K562 (cell line): ENCODE results near the gene MCL1. TPM values are rescaled to one million over a fixed set of nuclear protein-coding genes. Genes with fewer than 3 reads are reported as not detected.
A peak's percentile ranks its signal among the peaks of the same experiment; 100 is the strongest.

Source experiments
- ADNP ChIP-seq: fragments of 200-800 bp; sonication (Bioruptor generic); IDR thresholded peaks from 2 replicates; pipeline ENCODE4 v1.6.1; 2016; ENCODE audit warnings: missing genetic modification characterization, missing compliant biosample characterization
- ATF4 ChIP-seq: fragments of 450-650 bp; formaldehyde crosslinking; IDR thresholded peaks from 2 replicates; pipeline ENCODE4 v1.4.0; 2022; ENCODE audit warnings: mild to moderate bottlenecking, moderate library complexity
- BACH1 ChIP-seq: fragments of 200-800 bp; sonication (Bioruptor generic); IDR thresholded peaks from 2 replicates; pipeline ENCODE4 v1.6.1; 2016; ENCODE audit warnings: missing genetic modification characterization, missing compliant biosample characterization
- BRCA1 ChIP-seq, 2 experiments: fragments of 450-650 bp in 1 of 2; sonication (generic) in 1 of 2; formaldehyde crosslinking in 1 of 2; IDR thresholded peaks; 2 replicates each; pipeline versions ENCODE4 v1.5.0 to v1.6.1; 2017 to 2020; ENCODE audit warnings: mild to moderate bottlenecking in 1 of 2, missing genetic modification reagents in 1 of 2
- E2F5 ChIP-seq: sonication (generic); formaldehyde crosslinking; IDR thresholded peaks from 2 replicates; pipeline ENCODE4 v1.8.0; 2022; ENCODE audit warnings: mild to moderate bottlenecking, missing genetic modification reagents
- ETV6 ChIP-seq, 3 experiments: fragments of 150-350 bp in 1 of 3; sonication (generic) in 1 of 3; formaldehyde crosslinking in 1 of 3; IDR thresholded peaks; 2 replicates each; pipeline versions ENCODE4 v1.6.1 to v1.8.0; 2014 to 2022; ENCODE audit warnings: borderline replicate concordance in 2 of 3, low read depth in 2 of 3, antibody characterized with exemption in 1 of 3, low read length in 1 of 3, mild to moderate bottlenecking in 1 of 3, missing genetic modification reagents in 1 of 3
- HCFC1 ChIP-seq: IDR thresholded peaks from 2 replicates; pipeline ENCODE4 v1.6.1; 2012; ENCODE audit warnings: low read depth, low read length, improper control_type of control experiment
- HOMEZ ChIP-seq: fragments of 250-450 bp; sonication (Bioruptor Pico); IDR thresholded peaks from 2 replicates; pipeline ENCODE4 v1.4.0; 2020; ENCODE audit warnings: mild to moderate bottlenecking, moderate library complexity
- NCOA2 ChIP-seq, 2 experiments: fragments of 450-650 bp; IDR thresholded peaks; 2 replicates each; pipeline ENCODE4 v1.6.1; 2018; ENCODE audit warnings: mild to moderate bottlenecking in 2 of 2, moderate library complexity in 1 of 2; ENCODE audit not compliant: partially characterized antibody in 2 of 2
- SAFB ChIP-seq: fragments of 200-400 bp; formaldehyde crosslinking; IDR thresholded peaks from 2 replicates; pipeline ENCODE4 v1.6.1; 2017; ENCODE audit warnings: low read depth, low read length, borderline replicate concordance
- SMC3 ChIP-seq: conservative IDR thresholded peaks from 2 replicates; pipeline ENCODE4 v1.6.1; 2011; ENCODE audit warnings: low read depth, low read length, improper control_type of control experiment; ENCODE audit not compliant: insufficient read depth
- TAF1 ChIP-seq: IDR thresholded peaks from 2 replicates; pipeline ENCODE4 v1.6.1; 2011; ENCODE audit warnings: mild to moderate bottlenecking, low read length, moderate library complexity; ENCODE audit not compliant: insufficient read depth, control insufficient read depth, severe bottlenecking; ENCODE audit errors: extremely low read depth
- TBP ChIP-seq: optimal IDR thresholded peaks from 2 replicates; pipeline ENCODE3; 2011; ENCODE audit warnings: low read depth, low read length, improper control_type of control experiment
- YBX1 ChIP-seq: fragments of 450-650 bp; IDR thresholded peaks from 2 replicates; pipeline ENCODE4 v1.7.1; 2016; ENCODE audit warnings: mild to moderate bottlenecking
- ZNF121 ChIP-seq: sonication (generic); formaldehyde crosslinking; conservative IDR thresholded peaks from 2 replicates; pipeline ENCODE4 v1.8.0; 2022; ENCODE audit warnings: missing genetic modification reagents
- ZSCAN32 ChIP-seq: fragments of 450-650 bp; formaldehyde crosslinking; IDR thresholded peaks from 2 replicates; pipeline ENCODE4 v1.4.0; 2020; ENCODE audit warnings: mild to moderate bottlenecking, moderate library complexity
- polyA plus RNA-seq, 8 experiments: library from polyadenylated mRNA; depleted of rRNA in 4 of 8; stranded (reverse) in 5 of 8; unstranded in 3 of 8; fragments of >200 nt; fragmentation: Nextera tagmentation in 2 of 8; fragmentation: Illumina TruSeq in 1 of 8; extraction: Ambion mirVana in 2 of 8; extraction: Trizol in 1 of 8; gene quantifications; 2 replicates each; pipeline versions ENCODE4 v1.2.1 to v1.2.3, GENCODE V29; 2011 to 2014; ENCODE audit warnings: inconsistent platforms in 1 of 8, missing spikeins in 1 of 8
- total RNA-seq, 7 experiments: library from RNA; depleted of rRNA in 6 of 7; stranded (reverse); fragments of >200 nt in 6 of 7; fragmentation: Illumina TruSeq in 2 of 7; extraction: Trizol in 2 of 7; gene quantifications; 2 replicates each; pipeline versions ENCODE4 v1.2.1 to v1.2.3, GENCODE V29; 2011 to 2021; ENCODE audit warnings: low replicate concordance in 1 of 7
- TF ChIP-seq, protein P1 (sequence below): fragments of 150-350 bp; conservative IDR thresholded peaks from 2 replicates; pipeline ENCODE4 v1.6.1; 2014; ENCODE audit warnings: low read length
- TF ChIP-seq, protein P2 (sequence below): fragments of 450-650 bp; formaldehyde crosslinking; IDR thresholded peaks from 2 replicates; pipeline ENCODE4 v1.4.0; 2020; ENCODE audit warnings: mild to moderate bottlenecking, mixed read lengths

MCL1 gene
- total and polyA plus RNA-seq, 9 of the 15 experiments (the other 6 are each of a cell fraction or from before 2014, with no cell fraction given), result 27.1 to 224 (median 138) TPM

DNA sequence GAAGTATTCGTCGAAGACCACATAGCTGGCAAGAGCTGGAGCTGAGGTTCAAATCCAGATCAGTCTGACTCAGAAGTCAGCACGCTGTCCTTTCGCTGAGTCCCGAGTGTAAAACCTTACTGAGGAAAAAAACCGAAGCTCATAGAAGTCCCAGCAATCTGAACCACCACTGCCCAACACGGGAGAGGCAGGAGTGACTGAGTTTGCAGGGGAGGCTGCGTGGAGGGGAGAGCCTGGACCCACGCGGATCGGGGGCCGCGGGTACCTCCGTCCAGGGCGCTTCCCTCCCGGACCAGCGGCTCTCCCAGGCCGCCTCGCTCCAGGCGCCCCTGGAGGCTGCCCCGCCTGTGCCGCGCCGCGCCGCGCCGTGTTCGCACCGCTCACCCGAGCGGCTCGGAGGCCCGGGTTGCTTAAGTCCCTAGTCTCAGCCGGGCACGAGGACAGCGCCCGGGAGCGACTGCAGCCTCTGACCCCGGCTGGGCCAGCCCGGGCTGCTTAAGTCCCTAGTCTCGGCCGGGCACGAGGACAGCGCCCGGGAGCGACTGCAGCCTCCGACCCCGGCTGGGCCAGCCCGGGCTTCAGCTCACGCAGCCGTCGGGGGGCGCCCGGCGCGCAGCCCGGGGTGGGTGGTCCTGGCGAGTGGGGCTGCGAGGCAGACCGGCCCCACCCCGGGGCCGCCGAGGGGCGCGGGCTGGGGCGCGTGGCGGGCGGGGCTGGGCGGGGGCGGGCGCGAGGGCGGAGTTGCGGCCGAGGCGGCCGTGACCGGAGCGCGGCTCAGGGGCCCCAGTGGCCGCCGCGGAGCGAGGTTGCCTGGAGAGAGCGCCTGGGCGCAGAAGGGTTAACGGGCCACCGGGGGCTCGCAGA lies 30.5 kb downstream of the MCL1 start, which contains the start of gene ADAMTSL4 (continued):
- TF ChIP-seq, protein P1, sequence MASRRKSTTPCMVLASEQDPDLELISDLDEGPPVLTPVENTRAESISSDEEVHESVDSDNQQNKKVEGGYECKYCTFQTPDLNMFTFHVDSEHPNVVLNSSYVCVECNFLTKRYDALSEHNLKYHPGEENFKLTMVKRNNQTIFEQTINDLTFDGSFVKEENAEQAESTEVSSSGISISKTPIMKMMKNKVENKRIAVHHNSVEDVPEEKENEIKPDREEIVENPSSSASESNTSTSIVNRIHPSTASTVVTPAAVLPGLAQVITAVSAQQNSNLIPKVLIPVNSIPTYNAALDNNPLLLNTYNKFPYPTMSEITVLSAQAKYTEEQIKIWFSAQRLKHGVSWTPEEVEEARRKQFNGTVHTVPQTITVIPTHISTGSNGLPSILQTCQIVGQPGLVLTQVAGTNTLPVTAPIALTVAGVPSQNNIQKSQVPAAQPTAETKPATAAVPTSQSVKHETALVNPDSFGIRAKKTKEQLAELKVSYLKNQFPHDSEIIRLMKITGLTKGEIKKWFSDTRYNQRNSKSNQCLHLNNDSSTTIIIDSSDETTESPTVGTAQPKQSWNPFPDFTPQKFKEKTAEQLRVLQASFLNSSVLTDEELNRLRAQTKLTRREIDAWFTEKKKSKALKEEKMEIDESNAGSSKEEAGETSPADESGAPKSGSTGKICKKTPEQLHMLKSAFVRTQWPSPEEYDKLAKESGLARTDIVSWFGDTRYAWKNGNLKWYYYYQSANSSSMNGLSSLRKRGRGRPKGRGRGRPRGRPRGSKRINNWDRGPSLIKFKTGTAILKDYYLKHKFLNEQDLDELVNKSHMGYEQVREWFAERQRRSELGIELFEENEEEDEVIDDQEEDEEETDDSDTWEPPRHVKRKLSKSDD, result no peak
- no peak for TF ChIP-seq YBX1
- no peak for TF ChIP-seq BRCA1 (IDR thresholded peaks at IDR 0.05)
- no peak for TF ChIP-seq BRCA1 (CRISPR knock-in tag; IDR thresholded peaks at IDR 0.05)
- TF ChIP-seq ADNP (tag), result peak; percentile 18; the same call in 1 of the 2 replicates
- TF ChIP-seq ETV6 (IDR thresholded peaks at IDR 0.05; ENCODE audit: borderline replicate concordance in 1 of 2, low read depth in 2 of 2, low read length in 1 of 2), result no peak
- TF ChIP-seq ETV6 (CRISPR knock-in tag; IDR thresholded peaks at IDR 0.05; ENCODE audit: borderline replicate concordance), result 0 out of 2 replicates have a peak, but pooled peaks have one; percentile 70
- TF ChIP-seq ZNF121 (CRISPR knock-in tag), result 0 out of 2 replicates have a peak, but pooled peaks have one; percentile 46
- TF ChIP-seq SMC3, result no peak
- TF ChIP-seq TBP, result peak; percentile 68
- TF ChIP-seq TAF1, result peak; percentile 71
- no peak for TF ChIP-seq ZSCAN32
- TF ChIP-seq E2F5 (CRISPR knock-in tag), result no peak
- no peak for TF ChIP-seq HCFC1
- TF ChIP-seq SAFB, result peak; percentile 70; the same call in 1 of the 2 replicates
- peak; percentile 49; the same call in 1 of the 2 replicates for TF ChIP-seq ATF4
- no peak for TF ChIP-seq BACH1 (tag)
- TF ChIP-seq, protein P2, sequence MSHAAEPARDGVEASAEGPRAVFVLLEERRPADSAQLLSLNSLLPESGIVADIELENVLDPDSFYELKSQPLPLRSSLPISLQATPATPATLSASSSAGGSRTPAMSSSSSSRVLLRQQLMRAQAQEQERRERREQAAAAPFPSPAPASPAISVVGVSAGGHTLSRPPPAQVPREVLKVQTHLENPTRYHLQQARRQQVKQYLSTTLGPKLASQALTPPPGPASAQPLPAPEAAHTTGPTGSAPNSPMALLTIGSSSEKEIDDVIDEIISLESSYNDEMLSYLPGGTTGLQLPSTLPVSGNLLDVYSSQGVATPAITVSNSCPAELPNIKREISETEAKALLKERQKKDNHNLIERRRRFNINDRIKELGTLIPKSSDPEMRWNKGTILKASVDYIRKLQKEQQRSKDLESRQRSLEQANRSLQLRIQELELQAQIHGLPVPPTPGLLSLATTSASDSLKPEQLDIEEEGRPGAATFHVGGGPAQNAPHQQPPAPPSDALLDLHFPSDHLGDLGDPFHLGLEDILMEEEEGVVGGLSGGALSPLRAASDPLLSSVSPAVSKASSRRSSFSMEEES (CRISPR knock-in tag), result no peak
- no peak for TF ChIP-seq HOMEZ (CRISPR knock-in tag)
- TF ChIP-seq NCOA2 (IDR thresholded peaks at IDR 0.05; ENCODE audit: partially characterized antibody in 2 of 2), result no peak
